Measurements from ENCODE around the gene DZIP1L. TPM values are rescaled to one million over a fixed set of nuclear protein-coding genes. Genes with fewer than 3 reads are reported as not detected.

Gene DZIP1L
- total and polyA plus RNA-seq, 9 donors: 6.3 to 12.8 (median 7.5) TPM

DNA sequence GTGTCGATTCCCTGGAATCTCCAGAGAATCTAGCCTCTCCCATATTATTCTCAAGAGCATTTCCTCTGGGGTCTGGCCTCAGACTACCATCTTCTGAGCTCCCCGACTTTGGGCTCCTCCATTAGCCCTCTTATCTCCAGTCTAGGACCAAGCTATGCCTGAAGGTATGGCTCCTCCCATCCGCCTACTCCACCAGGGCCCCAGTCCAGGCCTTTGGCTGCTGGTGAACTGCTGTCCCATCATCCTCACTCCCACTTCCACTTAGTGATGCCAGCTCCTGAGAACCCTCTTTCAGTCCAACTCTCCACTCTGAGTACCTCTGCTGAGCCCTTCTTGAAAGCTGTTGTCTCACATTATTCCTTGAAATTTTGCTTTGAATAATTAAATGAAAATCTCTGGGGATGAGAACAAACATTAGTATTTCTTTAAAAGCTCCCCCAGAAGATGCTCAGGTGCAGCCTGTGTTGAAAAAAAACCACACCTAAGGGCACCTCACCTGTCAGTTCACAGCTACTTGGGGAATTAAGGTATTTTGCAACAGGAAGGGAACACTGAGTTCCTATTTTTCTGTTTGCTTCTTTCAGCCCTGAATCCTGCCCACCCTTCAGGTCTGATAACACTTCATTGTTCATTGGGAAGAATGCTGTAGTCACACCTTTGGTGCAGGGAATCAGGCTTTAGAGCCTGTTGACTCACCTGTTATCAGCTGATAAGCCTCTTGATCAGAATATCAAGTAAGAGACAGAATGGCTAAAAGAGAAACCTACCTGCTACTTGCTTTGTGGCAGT is 95.9 kb downstream of the DZIP1L start:
- H3K27me3 ChIP-seq (ENCODE audit: control insufficient read depth, insufficient read depth, low read length): no peaks in the 10 kb centered on the region
- H3K4me1 ChIP-seq (ENCODE audit: control insufficient read depth, insufficient read depth, low read length): no peaks in the 10 kb centered on the region
- no peaks in the 10 kb centered on the region for H3K36me3 ChIP-seq (ENCODE audit: control insufficient read depth, insufficient read depth, low read length)
- WGBS (ENCODE audit: insufficient coverage): 90% methylated on average over 3 of the region's 3 CpGs
- H3K4me3 ChIP-seq (ENCODE audit: low read length): no peak overlapping the region
- H3K27ac ChIP-seq (ENCODE audit: low read length): no peak overlapping the region
- no peaks in the 10 kb centered on the region for H3K9me3 ChIP-seq (replicated peaks; ENCODE audit: control insufficient read depth, low read depth, low read length)
- DNase-seq: no peak

DNA sequence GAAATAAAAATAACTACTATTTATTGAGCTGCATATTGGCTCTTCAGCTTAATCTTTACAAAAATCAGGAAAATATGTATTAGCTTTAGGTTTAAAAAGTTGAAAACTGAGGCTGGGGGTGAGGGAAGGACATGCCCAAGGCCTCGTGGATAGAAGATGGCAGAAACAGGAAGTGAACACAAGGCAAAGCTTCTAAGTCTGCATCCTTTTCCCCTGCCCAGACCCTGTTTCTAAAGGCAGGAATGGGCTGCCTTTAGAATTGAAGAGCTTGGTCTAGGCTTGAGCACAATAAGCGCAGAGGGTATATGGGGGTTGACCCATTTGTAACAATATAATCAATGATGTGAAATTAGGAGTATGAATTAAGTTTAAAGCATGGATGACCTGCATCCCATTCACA is 99.3 kb downstream of the DZIP1L start:
- WGBS (ENCODE audit: insufficient coverage): 56% methylated on average over 1 of the region's 2 CpGs
- H3K4me3 ChIP-seq (ENCODE audit: low read length): no peak overlapping the region

DNA sequence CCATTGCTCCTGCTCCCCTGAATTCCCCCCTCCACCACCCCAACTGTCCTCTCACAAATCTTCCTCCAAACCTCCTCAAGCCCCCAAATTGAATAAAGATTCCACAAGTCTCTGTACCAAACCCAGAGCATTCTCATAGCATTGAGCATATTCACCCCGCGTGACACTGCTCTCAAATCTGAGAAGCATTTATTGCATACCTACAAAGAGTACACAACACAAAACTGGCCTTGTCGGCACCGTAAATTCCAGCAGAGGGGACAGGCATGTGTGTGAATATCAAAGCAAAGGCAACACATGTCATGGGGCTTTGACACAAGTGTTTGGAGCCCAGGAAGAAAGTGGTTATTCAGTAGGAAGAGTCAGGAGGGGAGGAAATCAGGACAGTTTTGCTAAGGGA is 102.9 kb downstream of the DZIP1L start:
- Histone ChIP-seq H3K9me3 (replicated peaks; ENCODE audit: control insufficient read depth, low read depth, low read length) (no peaks in the 10 kb centered on the region), H3K27me3 (ENCODE audit: control insufficient read depth, insufficient read depth, low read length) (no peaks in the 10 kb centered on the region), H3K4me3 (ENCODE audit: low read length) (no peak overlapping the region), H3K27ac (ENCODE audit: low read length) (no peak overlapping the region), H3K4me1 (ENCODE audit: control insufficient read depth, insufficient read depth, low read length) (no peaks in the 10 kb centered on the region), H3K36me3 (ENCODE audit: control insufficient read depth, insufficient read depth, low read length) (no peaks in the 10 kb centered on the region)
- WGBS (ENCODE audit: insufficient coverage): no CpG with 5 or more reads among the region's 4 CpGs
- DNase-seq: no peak

More for the DNA sequence above, 99.3 kb downstream of the DZIP1L start:
- Histone ChIP-seq H3K4me1 (ENCODE audit: control insufficient read depth, insufficient read depth, low read length) (no peaks in the 10 kb centered on the region), H3K36me3 (ENCODE audit: control insufficient read depth, insufficient read depth, low read length) (no peaks in the 10 kb centered on the region), H3K27me3 (ENCODE audit: control insufficient read depth, insufficient read depth, low read length) (no peaks in the 10 kb centered on the region), H3K9me3 (replicated peaks; ENCODE audit: control insufficient read depth, low read depth, low read length) (no peaks in the 10 kb centered on the region), H3K27ac (ENCODE audit: low read length) (no peak overlapping the region)
- DNase-seq: no peak

Other genes starting within 250 kb of the DZIP1L start
- gene CLDN18, start 105.4 kb downstream of the DZIP1L start, total RNA-seq: not detected
- gene CLDN18, start 105.4 kb downstream of the DZIP1L start, polyA plus RNA-seq (ENCODE audit: insufficient read depth in 1 of 8, insufficient read length in 8 of 8, low replicate concordance in 1 of 8): 1 to 10 TPM in 1 of 8 donors, under 1 TPM in 7; 0.35 to 1.9 (median 0.58) TPM
- not detected for gene A4GNT, start 16.8 kb upstream of the DZIP1L start, total RNA-seq
- gene A4GNT, start 16.8 kb upstream of the DZIP1L start, polyA plus RNA-seq (ENCODE audit: insufficient read depth in 1 of 8, insufficient read length in 8 of 8, low replicate concordance in 1 of 8): under 1 TPM in 2 of 8 donors, not detected in 6; 0.08 to 0.09 TPM
- 12.0 TPM for gene DBR1, start 59.3 kb upstream of the DZIP1L start, total RNA-seq
- gene DBR1, start 59.3 kb upstream of the DZIP1L start, polyA plus RNA-seq (ENCODE audit: insufficient read depth in 1 of 8, insufficient read length in 8 of 8, low replicate concordance in 1 of 8): 10 to 100 TPM in 2 of 8 donors, 1 to 10 TPM in 6; 8.7 to 11.0 (median 9.5) TPM
- gene ARMC8, start 71.7 kb upstream of the DZIP1L start, total RNA-seq: 38.6 TPM
- gene ARMC8, start 71.7 kb upstream of the DZIP1L start, polyA plus RNA-seq (ENCODE audit: insufficient read depth in 1 of 8, insufficient read length in 8 of 8, low replicate concordance in 1 of 8): 10 to 100 TPM; 25.2 to 41.3 (median 33.0) TPM
- gene NME9, start 214.2 kb upstream of the DZIP1L start, total RNA-seq: 0.22 TPM
- gene NME9, start 214.2 kb upstream of the DZIP1L start, polyA plus RNA-seq (ENCODE audit: insufficient read depth in 1 of 8, insufficient read length in 8 of 8, low replicate concordance in 1 of 8): 1 to 10 TPM in 2 of 8 donors, under 1 TPM in 6; 0.28 to 1.7 (median 0.78) TPM
- gene MRAS, start 233.0 kb upstream of the DZIP1L start, total RNA-seq: 44.0 TPM
- gene MRAS, start 233.0 kb upstream of the DZIP1L start, polyA plus RNA-seq (ENCODE audit: insufficient read depth in 1 of 8, insufficient read length in 8 of 8, low replicate concordance in 1 of 8): 10 to 100 TPM; 52.5 to 71.8 (median 60.3) TPM